ENCODE measurements around the gene ADAMTS2.

Gene ADAMTS2

DNA sequence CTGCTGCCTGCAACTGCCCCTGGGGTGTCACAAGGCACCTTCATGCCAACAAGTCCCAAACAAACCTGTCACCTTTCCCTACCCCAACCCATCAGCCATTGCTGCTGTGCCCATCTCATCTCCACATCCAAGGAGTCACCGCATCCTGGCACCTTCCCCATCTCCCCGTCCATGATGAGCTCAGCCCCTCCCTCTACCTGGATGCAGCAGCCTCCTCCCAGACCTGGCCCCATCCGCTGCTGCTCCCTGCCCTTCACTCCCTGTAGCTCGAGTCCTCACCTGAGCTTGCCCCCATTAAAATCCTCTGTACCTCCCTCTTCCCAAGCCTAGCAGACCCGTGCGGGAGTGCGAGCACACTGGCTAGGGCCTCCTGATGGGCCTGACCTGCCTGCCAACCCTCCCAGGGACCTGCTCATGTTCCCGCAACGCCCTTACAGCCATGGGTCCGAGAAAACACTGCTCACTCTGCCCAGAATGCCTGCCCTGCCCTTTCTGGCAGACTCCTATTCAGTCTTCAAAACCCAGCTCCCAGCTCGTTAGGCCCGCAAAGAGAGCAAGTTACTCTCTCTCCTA lies 110.6 kb downstream of the ADAMTS2 start:
- Mint-ChIP-seq H3K27ac (ENCODE audit: low read depth) (no peak overlapping the region), H3K27me3 (peaks cover 35% of the 10 kb centered on the region), H3K9me3 (no peaks in the 10 kb centered on the region)

DNA sequence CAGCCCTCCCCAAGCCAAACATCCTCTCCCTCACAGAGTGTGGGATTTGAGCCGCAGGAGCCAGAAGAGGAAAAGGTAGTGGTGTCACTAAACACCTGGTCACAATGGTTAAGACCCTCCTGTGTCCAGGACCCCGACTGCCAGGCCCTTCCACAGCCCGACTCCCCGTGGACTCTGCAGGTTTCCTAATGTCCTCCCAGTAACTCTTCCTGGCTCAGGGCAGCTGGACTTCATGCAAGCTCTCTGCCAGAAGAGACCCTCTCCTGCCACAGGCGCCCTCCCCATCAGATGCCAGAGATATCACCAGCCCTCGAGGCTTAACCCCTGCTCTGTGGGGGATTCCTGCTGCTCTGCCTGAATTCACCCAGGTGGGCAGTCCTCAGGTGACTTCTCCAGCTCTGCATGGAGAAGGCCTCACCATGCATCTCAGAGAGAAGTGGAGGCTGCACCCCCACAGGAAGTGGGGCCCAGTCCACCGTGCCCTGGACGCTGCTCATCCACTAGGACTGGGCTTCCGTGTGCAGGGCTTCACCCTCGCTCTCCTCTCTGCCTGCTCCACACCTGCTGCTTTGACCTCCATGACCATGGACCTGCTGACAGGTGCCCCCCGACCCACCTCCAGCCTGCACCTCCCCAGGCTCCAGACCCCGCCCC lies 111.2 kb downstream of the ADAMTS2 start:
- ATAC-seq (replicated peaks; ENCODE audit: extremely low read depth, poor library complexity, severe bottlenecking) (no peak), DNase-seq (ENCODE audit: low spot score in 2 of 2) (no peak)
- H3K9me3 Mint-ChIP-seq, result no peaks in the 10 kb centered on the region
- H3K36me3 Mint-ChIP-seq (ENCODE audit: insufficient read depth), result no peaks in the 10 kb centered on the region
- no peak overlapping the region for H3K4me3 Mint-ChIP-seq
- no peak overlapping the region for H3K27ac Mint-ChIP-seq (ENCODE audit: low read depth)
- H3K27me3 Mint-ChIP-seq, result peaks cover 29% of the 10 kb centered on the region
- no peaks in the 10 kb centered on the region for H3K4me1 Mint-ChIP-seq

More for the DNA sequence above, 110.6 kb downstream of the ADAMTS2 start:
- DNase-seq (ENCODE audit: low spot score in 2 of 2), result no peak
- Mint-ChIP-seq H3K4me1 (no peaks in the 10 kb centered on the region), H3K36me3 (ENCODE audit: insufficient read depth) (no peaks in the 10 kb centered on the region), H3K4me3 (no peak overlapping the region)
- no peak for ATAC-seq (replicated peaks; ENCODE audit: extremely low read depth, poor library complexity, severe bottlenecking)

DNA sequence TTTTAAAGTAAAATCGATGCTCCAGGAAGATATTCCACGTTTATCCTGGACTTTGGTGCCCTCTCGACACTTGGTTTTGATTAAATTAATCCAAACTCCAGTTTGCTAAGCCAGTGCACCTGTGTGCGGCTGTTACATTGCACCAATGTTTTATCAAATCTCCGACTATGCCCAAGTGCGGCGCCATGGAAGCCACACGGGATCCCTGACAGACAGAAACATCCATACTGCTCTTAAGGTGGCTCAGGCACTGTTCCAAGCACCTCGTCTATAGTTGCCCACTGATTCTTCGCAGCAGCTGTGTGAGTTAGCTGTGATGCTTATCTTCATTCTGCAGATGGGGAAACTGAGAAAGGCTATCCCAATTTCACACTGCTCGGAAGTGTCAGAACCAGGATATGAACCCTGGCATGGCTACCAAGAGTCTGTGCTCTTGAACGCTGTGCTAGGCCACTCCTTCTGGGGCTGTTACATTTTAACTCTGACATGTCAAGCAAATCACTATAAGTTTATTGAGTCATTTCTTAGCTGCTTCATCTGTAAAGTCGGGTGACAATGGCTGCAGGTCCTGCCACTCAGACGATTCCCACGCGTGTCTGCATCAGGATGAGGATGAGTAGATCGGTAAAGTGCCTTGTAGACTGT lies 113.0 kb downstream of the ADAMTS2 start:
- H3K27ac Mint-ChIP-seq (ENCODE audit: low read depth), result no peak overlapping the region
- no peak for ATAC-seq (replicated peaks; ENCODE audit: extremely low read depth, poor library complexity, severe bottlenecking)
- H3K9me3 Mint-ChIP-seq, result no peaks in the 10 kb centered on the region
- no peak overlapping the region for H3K4me3 Mint-ChIP-seq
- no peaks in the 10 kb centered on the region for H3K36me3 Mint-ChIP-seq (ENCODE audit: insufficient read depth)
- peaks cover 18% of the 10 kb centered on the region for H3K27me3 Mint-ChIP-seq
- no peak for DNase-seq (ENCODE audit: low spot score in 2 of 2)
- no peaks in the 10 kb centered on the region for H3K4me1 Mint-ChIP-seq

DNA sequence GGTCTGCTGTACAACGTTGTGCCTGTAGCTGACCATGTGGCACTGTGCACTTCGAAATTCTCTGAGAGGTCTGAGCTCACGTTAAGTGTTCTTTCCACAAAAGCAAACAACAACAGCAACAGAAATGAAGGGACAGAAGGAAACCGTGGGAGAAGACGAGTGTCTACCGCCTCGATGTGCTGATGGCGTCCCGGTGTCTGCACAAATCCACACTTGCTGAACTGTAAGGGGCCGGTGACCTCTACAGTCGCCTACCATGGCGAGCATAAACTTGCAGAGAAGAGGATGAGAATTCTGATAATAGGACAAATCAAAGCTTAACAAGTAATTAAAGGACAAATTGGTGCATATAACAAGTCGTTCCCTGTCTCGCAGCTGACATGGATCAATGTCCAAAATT lies 114.0 kb downstream of the ADAMTS2 start:
- H3K4me3 Mint-ChIP-seq, result no peak overlapping the region
- no peak for ATAC-seq (replicated peaks; ENCODE audit: extremely low read depth, poor library complexity, severe bottlenecking)
- no peaks in the 10 kb centered on the region for H3K9me3 Mint-ChIP-seq
- DNase-seq (ENCODE audit: low spot score in 2 of 2), result no peak
- H3K27me3 Mint-ChIP-seq, result peaks cover 18% of the 10 kb centered on the region
- no peaks in the 10 kb centered on the region for H3K36me3 Mint-ChIP-seq (ENCODE audit: insufficient read depth)
- no peak overlapping the region for H3K27ac Mint-ChIP-seq (ENCODE audit: low read depth)
- H3K4me1 Mint-ChIP-seq, result no peaks in the 10 kb centered on the region

DNA sequence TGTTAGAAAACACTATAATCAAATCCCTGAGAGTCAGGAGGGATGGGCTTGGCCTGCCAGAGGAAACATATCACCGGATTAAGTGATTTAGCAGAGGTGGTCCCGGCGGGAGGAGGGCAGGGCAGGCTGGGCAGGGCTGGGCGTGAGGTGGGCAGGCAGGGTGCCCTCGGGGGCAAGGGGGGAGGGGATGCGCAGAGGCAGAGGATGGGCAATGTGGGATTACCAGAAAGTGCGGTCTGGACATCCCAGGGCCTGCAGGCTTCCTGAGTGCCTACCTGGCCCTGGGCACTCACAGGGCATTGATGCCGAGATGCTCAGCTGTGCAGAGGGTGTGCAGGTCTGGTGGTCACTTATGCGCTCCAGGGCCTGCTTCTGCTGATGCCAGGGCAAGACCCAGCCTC lies 115.2 kb downstream of the ADAMTS2 start:
- no peak overlapping the region for H3K27ac Mint-ChIP-seq (ENCODE audit: low read depth)
- H3K4me3 Mint-ChIP-seq, result no peak overlapping the region
- DNase-seq (ENCODE audit: low spot score in 2 of 2) (no peak), ATAC-seq (replicated peaks; ENCODE audit: extremely low read depth, poor library complexity, severe bottlenecking) (no peak)
- H3K36me3 Mint-ChIP-seq (ENCODE audit: insufficient read depth), result no peaks in the 10 kb centered on the region
- H3K27me3 Mint-ChIP-seq, result peaks cover 16% of the 10 kb centered on the region
- no peaks in the 10 kb centered on the region for H3K4me1 Mint-ChIP-seq
- no peaks in the 10 kb centered on the region for H3K9me3 Mint-ChIP-seq

DNA sequence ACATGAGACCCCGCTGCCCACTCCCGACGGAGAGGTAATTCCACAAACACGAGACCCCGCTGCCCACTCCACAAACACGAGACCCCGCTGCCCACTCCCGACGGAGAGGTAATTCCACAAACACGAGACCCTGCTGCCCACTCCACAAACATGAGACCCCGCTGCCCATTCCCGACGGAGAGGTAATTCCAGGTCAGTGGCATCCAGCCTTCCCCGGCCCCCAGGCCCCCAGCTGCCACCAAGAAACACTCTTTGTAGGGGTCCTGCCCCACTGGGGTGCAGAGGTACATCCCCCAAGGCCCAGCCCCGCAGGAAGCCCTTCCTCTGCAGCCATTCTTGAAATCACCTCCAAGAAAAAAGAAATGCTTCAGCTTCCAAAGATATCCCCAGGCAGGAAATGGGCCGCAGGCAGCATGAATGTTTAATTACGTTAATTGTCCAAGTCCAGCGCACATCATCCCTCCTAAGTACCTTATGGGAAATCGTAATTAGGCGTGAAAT lies 115.9 kb downstream of the ADAMTS2 start:
- Mint-ChIP-seq H3K9me3 (no peaks in the 10 kb centered on the region), H3K27me3 (peaks cover 9% of the 10 kb centered on the region)
- DNase-seq (ENCODE audit: low spot score in 2 of 2), result no peak

DNA sequence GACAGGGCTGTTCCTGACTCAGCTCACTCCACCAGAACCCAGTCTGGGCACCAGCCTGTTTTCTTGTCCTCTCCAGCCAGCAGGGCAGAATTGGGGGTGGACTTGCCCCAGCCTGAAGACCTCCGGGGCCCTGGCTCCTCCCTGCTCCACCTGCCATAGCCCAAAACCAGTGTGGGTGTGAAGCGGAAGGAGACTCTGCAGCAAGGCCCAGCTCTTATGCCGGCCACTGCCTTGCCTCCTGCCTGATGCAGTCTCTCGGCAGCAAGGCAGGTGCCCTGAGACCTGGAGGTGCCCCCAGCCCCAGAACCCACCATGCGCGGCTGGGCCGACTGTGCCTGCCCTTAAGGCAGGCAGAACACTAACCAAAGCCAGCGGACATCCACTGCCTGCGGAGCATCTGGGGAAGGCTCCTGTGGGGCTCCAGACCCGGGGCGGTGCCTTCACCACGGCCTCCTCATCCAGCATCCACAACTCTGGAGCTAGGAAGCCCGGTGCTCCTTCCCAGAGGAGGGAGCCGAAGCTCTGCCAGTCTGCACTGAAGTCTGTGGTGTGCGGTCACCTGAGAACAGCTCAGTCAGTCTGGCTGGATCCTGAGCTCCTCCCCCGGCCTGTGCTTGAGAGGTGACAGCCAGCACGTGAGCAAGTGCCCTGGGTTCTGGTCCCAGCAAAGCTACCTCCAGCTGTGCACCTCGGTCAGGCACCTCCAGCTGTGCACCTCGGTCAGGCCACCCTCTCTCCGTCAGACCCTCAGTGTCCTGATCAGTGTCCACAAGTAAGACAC lies 116.7 kb downstream of the ADAMTS2 start:
- Mint-ChIP-seq H3K27ac (ENCODE audit: low read depth) (no peak overlapping the region), H3K4me1 (no peaks in the 10 kb centered on the region), H3K4me3 (no peak overlapping the region), H3K9me3 (peaks cover 3% of the 10 kb centered on the region), H3K36me3 (ENCODE audit: insufficient read depth) (no peaks in the 10 kb centered on the region), H3K27me3 (peaks cover under 1% of the 10 kb centered on the region)
- ATAC-seq (replicated peaks; ENCODE audit: extremely low read depth, poor library complexity, severe bottlenecking) (no peak), DNase-seq (ENCODE audit: low spot score in 2 of 2) (no peak)

More for the DNA sequence above, 115.9 kb downstream of the ADAMTS2 start:
- H3K4me3 Mint-ChIP-seq, result no peak overlapping the region
- H3K27ac Mint-ChIP-seq (ENCODE audit: low read depth), result no peak overlapping the region
- no peaks in the 10 kb centered on the region for H3K36me3 Mint-ChIP-seq (ENCODE audit: insufficient read depth)
- no peak for ATAC-seq (replicated peaks; ENCODE audit: extremely low read depth, poor library complexity, severe bottlenecking)
- H3K4me1 Mint-ChIP-seq, result no peaks in the 10 kb centered on the region

DNA sequence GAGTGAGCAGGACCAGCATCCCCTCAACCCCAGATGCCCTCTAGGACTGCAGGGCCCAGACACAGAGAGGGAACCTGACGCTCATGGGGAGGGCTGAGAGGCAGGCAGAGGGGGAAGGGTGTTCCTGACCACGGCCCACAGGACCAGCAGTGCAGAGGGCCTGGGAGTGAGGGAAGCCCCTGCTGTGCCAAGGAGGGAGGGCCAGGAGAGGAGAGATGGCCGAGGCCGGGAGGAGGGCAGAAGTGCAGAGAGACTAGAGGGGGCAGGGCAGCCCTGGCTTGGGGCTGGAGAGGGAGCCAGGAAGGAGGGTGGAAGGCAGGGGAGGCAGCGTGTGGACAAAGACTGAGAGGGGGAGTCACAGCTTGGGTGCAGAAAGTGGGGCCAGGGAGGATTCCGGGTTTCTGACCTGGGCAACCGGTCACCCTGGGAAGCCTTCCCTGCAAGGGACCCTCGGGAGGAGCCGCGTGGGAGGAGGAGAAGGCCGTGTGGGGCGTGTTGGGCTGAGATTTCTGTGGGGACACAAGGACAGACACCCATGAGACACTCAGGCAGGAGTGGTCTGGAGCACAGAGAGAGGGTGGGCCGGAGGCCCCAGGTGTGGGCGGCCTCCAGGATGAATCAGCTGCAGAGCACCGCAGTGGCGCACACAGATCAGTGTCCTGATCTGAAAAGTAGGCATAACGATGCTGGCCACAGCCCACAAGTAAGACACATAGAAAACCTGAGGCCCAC lies 117.5 kb downstream of the ADAMTS2 start:
- H3K9me3 Mint-ChIP-seq, result peaks cover 11% of the 10 kb centered on the region
- no peak overlapping the region for H3K4me3 Mint-ChIP-seq
- ATAC-seq (replicated peaks; ENCODE audit: extremely low read depth, poor library complexity, severe bottlenecking), result no peak
- DNase-seq (ENCODE audit: low spot score in 2 of 2), result no peak
- H3K36me3 Mint-ChIP-seq (ENCODE audit: insufficient read depth), result no peaks in the 10 kb centered on the region
- H3K4me1 Mint-ChIP-seq, result no peaks in the 10 kb centered on the region
- H3K27ac Mint-ChIP-seq (ENCODE audit: low read depth), result no peak overlapping the region
- H3K27me3 Mint-ChIP-seq, result no peaks in the 10 kb centered on the region

DNA sequence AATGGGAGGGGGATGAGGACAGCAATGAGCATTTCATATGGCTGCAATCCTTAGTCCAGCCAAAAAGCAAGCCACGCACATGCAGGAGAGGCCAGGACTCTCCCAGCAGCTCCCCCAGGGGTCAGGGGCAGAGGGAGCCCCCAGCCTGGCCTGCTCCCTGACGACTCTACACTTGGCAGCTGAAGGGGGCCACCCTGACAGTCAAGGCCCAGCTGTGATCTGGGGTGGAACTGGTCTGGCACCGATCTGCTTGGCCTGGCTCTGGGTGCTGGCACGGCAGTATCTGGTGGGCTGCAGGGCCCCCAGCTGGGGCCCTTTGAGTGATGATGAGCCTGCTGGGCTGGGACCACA lies 118.1 kb downstream of the ADAMTS2 start:
- DNase-seq (ENCODE audit: low spot score in 2 of 2) (no peak), ATAC-seq (replicated peaks; ENCODE audit: extremely low read depth, poor library complexity, severe bottlenecking) (no peak)
- Mint-ChIP-seq H3K27me3 (no peaks in the 10 kb centered on the region), H3K9me3 (peaks cover 11% of the 10 kb centered on the region), H3K4me1 (no peaks in the 10 kb centered on the region), H3K36me3 (ENCODE audit: insufficient read depth) (no peaks in the 10 kb centered on the region), H3K27ac (ENCODE audit: low read depth) (no peak overlapping the region), H3K4me3 (no peak overlapping the region)

DNA sequence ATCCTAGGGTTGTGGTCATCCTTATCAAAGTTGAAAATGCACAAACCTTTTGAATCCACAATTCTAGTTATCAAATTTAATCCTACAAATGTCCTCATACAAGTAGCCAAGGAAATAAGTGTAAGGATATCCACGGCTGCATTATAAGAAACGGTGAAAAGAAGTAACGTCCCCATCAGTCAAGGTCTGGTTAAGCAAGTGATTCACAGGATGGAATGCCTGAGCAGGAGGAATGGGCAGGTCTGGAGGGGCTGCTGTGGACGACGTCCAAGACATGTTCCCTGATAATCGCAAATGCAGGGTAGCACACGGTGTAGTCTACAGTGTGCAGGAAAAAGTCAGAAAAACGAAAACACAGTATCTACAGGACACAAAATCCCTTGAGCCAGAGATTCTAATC lies 118.6 kb downstream of the ADAMTS2 start:
- Mint-ChIP-seq H3K4me1 (no peaks in the 10 kb centered on the region), H3K27me3 (no peaks in the 10 kb centered on the region), H3K9me3 (peaks cover 11% of the 10 kb centered on the region), H3K27ac (ENCODE audit: low read depth) (no peak overlapping the region), H3K4me3 (no peak overlapping the region), H3K36me3 (ENCODE audit: insufficient read depth) (no peaks in the 10 kb centered on the region)
- DNase-seq (ENCODE audit: low spot score in 2 of 2) (no peak), ATAC-seq (replicated peaks; ENCODE audit: extremely low read depth, poor library complexity, severe bottlenecking) (no peak)

DNA sequence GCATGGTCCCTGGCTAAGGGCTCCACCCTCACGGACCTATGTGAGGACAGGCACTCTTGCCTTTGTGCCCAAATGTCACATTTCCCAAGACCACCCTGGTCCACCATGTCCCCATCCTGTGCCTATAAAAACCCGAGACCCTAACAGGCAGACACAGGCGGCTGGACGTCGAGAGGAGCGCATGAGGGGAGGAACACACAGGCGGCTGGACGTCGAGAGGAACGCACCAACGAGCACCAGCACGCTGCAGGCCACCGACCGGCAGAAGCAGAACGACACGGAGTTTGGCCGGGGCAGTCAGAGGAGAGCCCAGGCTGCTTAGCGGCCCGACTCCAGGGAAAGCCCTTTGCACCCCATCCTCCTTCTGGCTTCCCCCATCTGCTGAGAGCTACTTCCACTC lies 119.9 kb downstream of the ADAMTS2 start:
- Mint-ChIP-seq H3K36me3 (ENCODE audit: insufficient read depth) (no peaks in the 10 kb centered on the region), H3K4me3 (no peak overlapping the region), H3K27ac (ENCODE audit: low read depth) (no peak overlapping the region), H3K27me3 (no peaks in the 10 kb centered on the region), H3K9me3 (peaks cover 11% of the 10 kb centered on the region), H3K4me1 (no peaks in the 10 kb centered on the region)
- DNase-seq (ENCODE audit: low spot score in 2 of 2) (no peak), ATAC-seq (replicated peaks; ENCODE audit: extremely low read depth, poor library complexity, severe bottlenecking) (no peak)

DNA sequence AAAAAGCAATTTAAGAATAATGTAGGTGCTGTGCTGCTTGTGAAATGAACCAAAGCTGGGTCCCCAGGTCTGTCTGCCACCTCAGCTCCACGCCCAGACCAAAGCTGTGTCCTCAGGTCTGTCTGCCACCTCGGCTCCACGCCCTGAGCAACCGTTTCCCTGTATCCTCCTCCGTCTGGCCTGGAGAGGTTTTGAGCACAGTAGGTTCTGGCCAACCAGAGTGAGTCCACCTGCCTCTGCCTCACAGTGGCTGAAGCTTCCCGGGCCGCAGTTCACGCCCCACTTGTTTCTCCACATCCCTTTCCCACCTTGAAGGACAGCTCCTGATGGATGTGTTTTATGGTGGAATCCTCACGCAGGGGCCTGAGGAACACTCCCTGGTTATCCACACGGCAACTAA lies 120.5 kb downstream of the ADAMTS2 start:
- no peak overlapping the region for H3K4me3 Mint-ChIP-seq
- no peaks in the 10 kb centered on the region for H3K27me3 Mint-ChIP-seq
- ATAC-seq (replicated peaks; ENCODE audit: extremely low read depth, poor library complexity, severe bottlenecking), result no peak
- no peak for DNase-seq (ENCODE audit: low spot score in 2 of 2)
- no peaks in the 10 kb centered on the region for H3K36me3 Mint-ChIP-seq (ENCODE audit: insufficient read depth)
- H3K9me3 Mint-ChIP-seq, result peaks cover 11% of the 10 kb centered on the region
- no peak overlapping the region for H3K27ac Mint-ChIP-seq (ENCODE audit: low read depth)
- H3K4me1 Mint-ChIP-seq, result no peaks in the 10 kb centered on the region
